K562 (cell line): Measurements from ENCODE around the gene DCAF17. TPM values are rescaled to one million over a fixed set of nuclear protein-coding genes. Genes with fewer than 3 reads are reported as not detected.

Experiments
- FOXA3 ChIP-seq, 2 experiments: fragments of 450-650 bp in 1 of 2; sonication (generic) in 1 of 2; formaldehyde crosslinking; IDR thresholded peaks in 1 of 2; conservative IDR thresholded peaks in 1 of 2; 2 replicates each; pipeline versions ENCODE4 v1.4.0 to v1.8.0; 2020 to 2022; ENCODE audit warnings: mild to moderate bottlenecking in 2 of 2, missing genetic modification reagents in 1 of 2
- RCOR1 ChIP-seq, 2 experiments: IDR thresholded peaks; 2 replicates each; pipeline ENCODE4 v1.6.1; 2012; ENCODE audit warnings: low read depth in 2 of 2, low read length in 2 of 2, borderline replicate concordance in 1 of 2, improper control_type of control experiment in 1 of 2
- TAL1 ChIP-seq: fragments of 450-650 bp; IDR thresholded peaks from 2 replicates; pipeline ENCODE4 v1.6.1; 2016; ENCODE audit warnings: mild to moderate bottlenecking
- TEAD2 ChIP-seq: fragments of 450-650 bp; IDR thresholded peaks from 2 replicates; pipeline ENCODE4 v1.6.1; 2016; ENCODE audit warnings: missing genetic modification characterization, control low read depth, missing compliant biosample characterization
- U2AF1 ChIP-seq: fragments of 200-400 bp; formaldehyde crosslinking; optimal IDR thresholded peaks from 2 replicates; pipeline ENCODE3; 2017; ENCODE audit warnings: mild to moderate bottlenecking, low read depth, low read length, moderate library complexity
- ZNF134 ChIP-seq: fragments of 250-450 bp; sonication (Bioruptor Pico); conservative IDR thresholded peaks from 2 replicates; pipeline ENCODE4 v1.4.0; 2020
- ZNF668 ChIP-seq: fragments of 250-450 bp; sonication (Bioruptor Pico); IDR thresholded peaks from 2 replicates; pipeline ENCODE4 v1.8.0; 2022; ENCODE audit warnings: mild to moderate bottlenecking, inconsistent platforms
- ZNF717 ChIP-seq: fragments of 250-450 bp; sonication (Bioruptor Pico); IDR thresholded peaks from 2 replicates; pipeline ENCODE4 v1.5.0; 2021
- ZNF780A ChIP-seq: fragments of 250-450 bp; sonication (Bioruptor Pico); IDR thresholded peaks from 2 replicates; pipeline ENCODE4 v1.5.0; 2021; ENCODE audit warnings: mild to moderate bottlenecking
- polyA plus RNA-seq, 8 experiments: library from polyadenylated mRNA; depleted of rRNA in 4 of 8; stranded (reverse) in 5 of 8; unstranded in 3 of 8; fragments of >200 nt; fragmentation: Nextera tagmentation in 2 of 8; fragmentation: Illumina TruSeq in 1 of 8; extraction: Ambion mirVana in 2 of 8; extraction: Trizol in 1 of 8; gene quantifications; 2 replicates each; pipeline versions ENCODE4 v1.2.1 to v1.2.3, GENCODE V29; 2011 to 2014; ENCODE audit warnings: inconsistent platforms in 1 of 8, missing spikeins in 1 of 8
- total RNA-seq, 7 experiments: library from RNA; depleted of rRNA in 6 of 7; stranded (reverse); fragments of >200 nt in 6 of 7; fragmentation: Illumina TruSeq in 2 of 7; extraction: Trizol in 2 of 7; gene quantifications; 2 replicates each; pipeline versions ENCODE4 v1.2.1 to v1.2.3, GENCODE V29; 2011 to 2021; ENCODE audit warnings: low replicate concordance in 1 of 7
- TF ChIP-seq, protein P1 (sequence below): fragments of 450-650 bp; IDR thresholded peaks from 2 replicates; pipeline ENCODE4 v1.6.1; 2017; ENCODE audit warnings: antibody characterized with exemption, mild to moderate bottlenecking
- TF ChIP-seq, protein P2 (sequence below): sonication (generic); formaldehyde crosslinking; IDR thresholded peaks from 2 replicates; pipeline ENCODE4 v1.8.0; 2022; ENCODE audit warnings: mild to moderate bottlenecking, missing genetic modification reagents
- TF ChIP-seq, protein P3 (sequence below): fragments of 250-450 bp; sonication (Bioruptor Pico); IDR thresholded peaks from 2 replicates; pipeline ENCODE4 v1.4.0; 2020
- TF ChIP-seq, protein P4 (sequence below): IDR thresholded peaks from 3 replicates; pipeline ENCODE4 v1.6.1; 2011; ENCODE audit warnings: borderline replicate concordance, mild to moderate bottlenecking, moderate library complexity; ENCODE audit not compliant: insufficient read length; ENCODE audit errors: extremely low read depth

Gene DCAF17
- total and polyA plus RNA-seq, 9 of the 15 experiments (the other 6 are each of a cell fraction or from before 2014, with no cell fraction given): 10.0 to 38.5 (median 27.1) TPM

DNA sequence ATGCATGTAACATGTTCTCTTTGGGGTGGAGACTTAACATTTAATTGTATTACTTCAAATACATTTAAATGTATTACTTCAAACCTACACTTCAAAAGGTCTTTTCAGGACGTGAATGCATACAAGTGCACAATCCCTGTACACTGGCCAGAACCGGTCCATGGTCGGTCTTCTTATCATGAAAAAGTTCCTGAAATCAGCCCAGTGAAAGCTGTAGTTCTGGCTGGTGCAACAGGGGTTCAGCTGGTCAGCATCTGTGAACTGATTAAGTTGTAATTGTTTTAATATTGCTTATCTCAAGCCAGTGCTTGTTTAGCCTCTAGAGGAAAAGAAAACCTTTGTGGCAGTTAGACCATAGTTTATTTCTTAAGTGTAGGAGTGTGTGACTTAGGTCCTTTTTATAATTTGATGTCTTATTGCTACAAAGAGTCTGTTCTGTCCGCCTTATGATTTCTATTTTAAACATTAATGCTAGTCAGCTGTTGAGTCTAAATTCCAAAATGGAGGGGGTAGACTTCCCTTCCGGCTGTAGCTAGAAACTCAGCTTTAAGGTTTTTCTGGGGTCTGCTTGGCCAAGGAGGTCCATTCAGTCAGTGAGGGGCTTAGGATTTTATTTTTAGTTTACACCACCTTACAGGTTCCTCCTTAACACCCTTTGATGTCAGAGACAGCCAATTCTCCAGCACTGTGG lies 87.5 kb downstream of the DCAF17 start (continued):
- TF ChIP-seq, protein P1, sequence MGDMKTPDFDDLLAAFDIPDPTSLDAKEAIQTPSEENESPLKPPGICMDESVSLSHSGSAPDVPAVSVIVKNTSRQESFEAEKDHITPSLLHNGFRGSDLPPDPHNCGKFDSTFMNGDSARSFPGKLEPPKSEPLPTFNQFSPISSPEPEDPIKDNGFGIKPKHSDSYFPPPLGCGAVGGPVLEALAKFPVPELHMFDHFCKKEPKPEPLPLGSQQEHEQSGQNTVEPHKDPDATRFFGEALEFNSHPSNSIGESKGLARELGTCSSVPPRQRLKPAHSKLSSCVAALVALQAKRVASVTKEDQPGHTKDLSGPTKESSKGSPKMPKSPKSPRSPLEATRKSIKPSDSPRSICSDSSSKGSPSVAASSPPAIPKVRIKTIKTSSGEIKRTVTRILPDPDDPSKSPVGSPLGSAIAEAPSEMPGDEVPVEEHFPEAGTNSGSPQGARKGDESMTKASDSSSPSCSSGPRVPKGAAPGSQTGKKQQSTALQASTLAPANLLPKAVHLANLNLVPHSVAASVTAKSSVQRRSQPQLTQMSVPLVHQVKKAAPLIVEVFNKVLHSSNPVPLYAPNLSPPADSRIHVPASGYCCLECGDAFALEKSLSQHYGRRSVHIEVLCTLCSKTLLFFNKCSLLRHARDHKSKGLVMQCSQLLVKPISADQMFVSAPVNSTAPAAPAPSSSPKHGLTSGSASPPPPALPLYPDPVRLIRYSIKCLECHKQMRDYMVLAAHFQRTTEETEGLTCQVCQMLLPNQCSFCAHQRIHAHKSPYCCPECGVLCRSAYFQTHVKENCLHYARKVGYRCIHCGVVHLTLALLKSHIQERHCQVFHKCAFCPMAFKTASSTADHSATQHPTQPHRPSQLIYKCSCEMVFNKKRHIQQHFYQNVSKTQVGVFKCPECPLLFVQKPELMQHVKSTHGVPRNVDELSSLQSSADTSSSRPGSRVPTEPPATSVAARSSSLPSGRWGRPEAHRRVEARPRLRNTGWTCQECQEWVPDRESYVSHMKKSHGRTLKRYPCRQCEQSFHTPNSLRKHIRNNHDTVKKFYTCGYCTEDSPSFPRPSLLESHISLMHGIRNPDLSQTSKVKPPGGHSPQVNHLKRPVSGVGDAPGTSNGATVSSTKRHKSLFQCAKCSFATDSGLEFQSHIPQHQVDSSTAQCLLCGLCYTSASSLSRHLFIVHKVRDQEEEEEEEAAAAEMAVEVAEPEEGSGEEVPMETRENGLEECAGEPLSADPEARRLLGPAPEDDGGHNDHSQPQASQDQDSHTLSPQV: no peak
- TF ChIP-seq RCOR1 (IDR thresholded peaks at IDR 0.05; ENCODE audit: borderline replicate concordance in 1 of 2, low read depth in 2 of 2, low read length in 2 of 2): peak in 1 of 2 experiments; percentile 49; a peak in 1 of 4 replicates
- no peak for TF ChIP-seq ZNF668 (CRISPR knock-in tag)
- TF ChIP-seq FOXA3 (CRISPR knock-in tag; conservative IDR thresholded peaks at IDR 0.05 in 1 of 2, IDR thresholded peaks at IDR 0.05 in 1 of 2): no peak
- TF ChIP-seq ZNF780A (CRISPR knock-in tag): no peak
- 0 out of 2 replicates have a peak, but pooled peaks have one; percentile 47 for TF ChIP-seq ZNF717 (CRISPR knock-in tag)
- TF ChIP-seq, protein P2, sequence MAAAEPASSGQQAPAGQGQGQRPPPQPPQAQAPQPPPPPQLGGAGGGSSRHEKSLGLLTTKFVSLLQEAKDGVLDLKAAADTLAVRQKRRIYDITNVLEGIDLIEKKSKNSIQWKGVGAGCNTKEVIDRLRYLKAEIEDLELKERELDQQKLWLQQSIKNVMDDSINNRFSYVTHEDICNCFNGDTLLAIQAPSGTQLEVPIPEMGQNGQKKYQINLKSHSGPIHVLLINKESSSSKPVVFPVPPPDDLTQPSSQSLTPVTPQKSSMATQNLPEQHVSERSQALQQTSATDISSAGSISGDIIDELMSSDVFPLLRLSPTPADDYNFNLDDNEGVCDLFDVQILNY: no peak
- peak; percentile 43; the same call in 1 of the 2 replicates for TF ChIP-seq TAL1
- TF ChIP-seq, protein P3, sequence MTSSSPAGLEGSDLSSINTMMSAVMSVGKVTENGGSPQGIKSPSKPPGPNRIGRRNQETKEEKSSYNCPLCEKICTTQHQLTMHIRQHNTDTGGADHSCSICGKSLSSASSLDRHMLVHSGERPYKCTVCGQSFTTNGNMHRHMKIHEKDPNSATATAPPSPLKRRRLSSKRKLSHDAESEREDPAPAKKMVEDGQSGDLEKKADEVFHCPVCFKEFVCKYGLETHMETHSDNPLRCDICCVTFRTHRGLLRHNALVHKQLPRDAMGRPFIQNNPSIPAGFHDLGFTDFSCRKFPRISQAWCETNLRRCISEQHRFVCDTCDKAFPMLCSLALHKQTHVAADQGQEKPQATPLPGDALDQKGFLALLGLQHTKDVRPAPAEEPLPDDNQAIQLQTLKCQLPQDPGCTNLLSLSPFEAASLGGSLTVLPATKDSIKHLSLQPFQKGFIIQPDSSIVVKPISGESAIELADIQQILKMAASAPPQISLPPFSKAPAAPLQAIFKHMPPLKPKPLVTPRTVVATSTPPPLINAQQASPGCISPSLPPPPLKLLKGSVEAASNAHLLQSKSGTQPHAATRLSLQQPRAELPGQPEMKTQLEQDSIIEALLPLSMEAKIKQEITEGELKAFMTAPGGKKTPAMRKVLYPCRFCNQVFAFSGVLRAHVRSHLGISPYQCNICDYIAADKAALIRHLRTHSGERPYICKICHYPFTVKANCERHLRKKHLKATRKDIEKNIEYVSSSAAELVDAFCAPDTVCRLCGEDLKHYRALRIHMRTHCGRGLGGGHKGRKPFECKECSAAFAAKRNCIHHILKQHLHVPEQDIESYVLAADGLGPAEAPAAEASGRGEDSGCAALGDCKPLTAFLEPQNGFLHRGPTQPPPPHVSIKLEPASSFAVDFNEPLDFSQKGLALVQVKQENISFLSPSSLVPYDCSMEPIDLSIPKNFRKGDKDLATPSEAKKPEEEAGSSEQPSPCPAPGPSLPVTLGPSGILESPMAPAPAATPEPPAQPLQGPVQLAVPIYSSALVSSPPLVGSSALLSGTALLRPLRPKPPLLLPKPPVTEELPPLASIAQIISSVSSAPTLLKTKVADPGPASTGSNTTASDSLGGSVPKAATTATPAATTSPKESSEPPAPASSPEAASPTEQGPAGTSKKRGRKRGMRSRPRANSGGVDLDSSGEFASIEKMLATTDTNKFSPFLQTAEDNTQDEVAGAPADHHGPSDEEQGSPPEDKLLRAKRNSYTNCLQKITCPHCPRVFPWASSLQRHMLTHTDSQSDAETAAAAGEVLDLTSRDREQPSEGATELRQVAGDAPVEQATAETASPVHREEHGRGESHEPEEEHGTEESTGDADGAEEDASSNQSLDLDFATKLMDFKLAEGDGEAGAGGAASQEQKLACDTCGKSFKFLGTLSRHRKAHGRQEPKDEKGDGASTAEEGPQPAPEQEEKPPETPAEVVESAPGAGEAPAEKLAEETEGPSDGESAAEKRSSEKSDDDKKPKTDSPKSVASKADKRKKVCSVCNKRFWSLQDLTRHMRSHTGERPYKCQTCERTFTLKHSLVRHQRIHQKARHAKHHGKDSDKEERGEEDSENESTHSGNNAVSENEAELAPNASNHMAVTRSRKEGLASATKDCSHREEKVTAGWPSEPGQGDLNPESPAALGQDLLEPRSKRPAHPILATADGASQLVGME (CRISPR knock-in tag): no peak
- TF ChIP-seq ZNF134 (CRISPR knock-in tag): no peak
- TF ChIP-seq U2AF1: no peak
- no peak for TF ChIP-seq TEAD2 (tag)
- TF ChIP-seq, protein P4, sequence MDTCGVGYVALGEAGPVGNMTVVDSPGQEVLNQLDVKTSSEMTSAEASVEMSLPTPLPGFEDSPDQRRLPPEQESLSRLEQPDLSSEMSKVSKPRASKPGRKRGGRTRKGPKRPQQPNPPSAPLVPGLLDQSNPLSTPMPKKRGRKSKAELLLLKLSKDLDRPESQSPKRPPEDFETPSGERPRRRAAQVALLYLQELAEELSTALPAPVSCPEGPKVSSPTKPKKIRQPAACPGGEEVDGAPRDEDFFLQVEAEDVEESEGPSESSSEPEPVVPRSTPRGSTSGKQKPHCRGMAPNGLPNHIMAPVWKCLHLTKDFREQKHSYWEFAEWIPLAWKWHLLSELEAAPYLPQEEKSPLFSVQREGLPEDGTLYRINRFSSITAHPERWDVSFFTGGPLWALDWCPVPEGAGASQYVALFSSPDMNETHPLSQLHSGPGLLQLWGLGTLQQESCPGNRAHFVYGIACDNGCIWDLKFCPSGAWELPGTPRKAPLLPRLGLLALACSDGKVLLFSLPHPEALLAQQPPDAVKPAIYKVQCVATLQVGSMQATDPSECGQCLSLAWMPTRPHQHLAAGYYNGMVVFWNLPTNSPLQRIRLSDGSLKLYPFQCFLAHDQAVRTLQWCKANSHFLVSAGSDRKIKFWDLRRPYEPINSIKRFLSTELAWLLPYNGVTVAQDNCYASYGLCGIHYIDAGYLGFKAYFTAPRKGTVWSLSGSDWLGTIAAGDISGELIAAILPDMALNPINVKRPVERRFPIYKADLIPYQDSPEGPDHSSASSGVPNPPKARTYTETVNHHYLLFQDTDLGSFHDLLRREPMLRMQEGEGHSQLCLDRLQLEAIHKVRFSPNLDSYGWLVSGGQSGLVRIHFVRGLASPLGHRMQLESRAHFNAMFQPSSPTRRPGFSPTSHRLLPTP: no peak
